Gastrocnemius medialis (tissue), 4 donors: ENCODE data around the gene KCNIP4. TPM values are rescaled to one million over a fixed set of nuclear protein-coding genes. Genes with fewer than 3 reads are reported as not detected.

ENCODE experiments used
- ATAC-seq, 2 donors: fragments of 150-250 bp; one replicate each; pipeline ENCODE4 v1.9.1; 2016
- DNase-seq, 2 donors: peaks; one replicate each; pipeline ENCODE4 v3.0.0-alpha.2; 2019
- H3K27ac ChIP-seq, 4 donors: fragments of 200-600 bp; sonication (generic); 1 replicate in 1 of 4; 2 replicates in 3 of 4; pipeline ENCODE4 v1.5.1; 2016 to 2018; ENCODE audit warnings: mild to moderate bottlenecking in 2 of 4, moderate library complexity in 1 of 4
- H3K27me3 ChIP-seq, 3 donors: fragments of 200-600 bp; sonication (generic) in 2 of 3; 1 replicate in 1 of 3; 2 replicates in 2 of 3; pipeline versions ENCODE4 v1.5.1 to v1.6.0; 2016 to 2019; ENCODE audit warnings: mild to moderate bottlenecking in 1 of 3, moderate library complexity in 1 of 3
- H3K36me3 ChIP-seq, 2 donors: fragments of 200-600 bp; sonication (generic) in 1 of 2; one replicate each; pipeline ENCODE4 v1.5.1; 2017 to 2018
- H3K4me1 ChIP-seq, 2 donors: fragments of 200-600 bp; sonication (generic) in 1 of 2; one replicate each; pipeline ENCODE4 v1.5.1; 2016 to 2017; ENCODE audit warnings: mild to moderate bottlenecking in 2 of 2
- H3K4me3 ChIP-seq, 4 donors: fragments of 200-600 bp; sonication (generic) in 3 of 4; 1 replicate in 1 of 4; 2 replicates in 3 of 4; pipeline ENCODE4 v1.5.1; 2016 to 2019; ENCODE audit warnings: mild to moderate bottlenecking in 2 of 4
- H3K9me3 ChIP-seq, 3 donors: fragments of 200-600 bp; sonication (generic) in 2 of 3; 1 replicate in 1 of 3; 2 replicates in 2 of 3; pipeline ENCODE4 v1.5.1; 2016 to 2019
- CTCF ChIP-seq, 5 experiments: fragments of 450-650 bp in 3 of 5; fragments of 200-600 bp in 2 of 5; sonication (generic) in 2 of 5; IDR thresholded peaks in 4 of 5; conservative IDR thresholded peaks in 1 of 5; 1 replicate in 4 of 5; 2 replicates in 1 of 5; pipeline ENCODE4 v1.5.1; 2016 to 2019; ENCODE audit warnings: antibody characterized with exemption in 5 of 5, mild to moderate bottlenecking in 3 of 5, moderate library complexity in 3 of 5
- POLR2A ChIP-seq, 2 donors: fragments of 450-650 bp; IDR thresholded peaks; one replicate each; pipeline ENCODE4 v1.6.1; 2017; ENCODE audit warnings: antibody characterized with exemption in 2 of 2, mild to moderate bottlenecking in 2 of 2, moderate library complexity in 2 of 2
- in situ Hi-C, 4 donors: fragments of 200-750 bp; cut with MboI; loops; one replicate each; pipeline versions ENCODE4 v1.15.0 to v1.8.0; 2017; ENCODE audit warnings: low sequenced_read_pairs in 4 of 4
- intact Hi-C: fragments of 100-400 bp; cut with DNase I; formaldehyde crosslinking; loops from one replicate; pipeline ENCODE4 v1.15.1; 2023; ENCODE audit warnings: low total_unique reads
- total RNA-seq, 4 donors: library from RNA; depleted of rRNA; stranded (reverse); fragments of >200 nt; gene quantifications; one replicate each; pipeline versions ENCODE4 v1.1.0 to v1.2.3, GENCODE V29; 2016

Gene KCNIP4
- total RNA-seq, 4 donors from 2014 or later: not detected

DNA sequence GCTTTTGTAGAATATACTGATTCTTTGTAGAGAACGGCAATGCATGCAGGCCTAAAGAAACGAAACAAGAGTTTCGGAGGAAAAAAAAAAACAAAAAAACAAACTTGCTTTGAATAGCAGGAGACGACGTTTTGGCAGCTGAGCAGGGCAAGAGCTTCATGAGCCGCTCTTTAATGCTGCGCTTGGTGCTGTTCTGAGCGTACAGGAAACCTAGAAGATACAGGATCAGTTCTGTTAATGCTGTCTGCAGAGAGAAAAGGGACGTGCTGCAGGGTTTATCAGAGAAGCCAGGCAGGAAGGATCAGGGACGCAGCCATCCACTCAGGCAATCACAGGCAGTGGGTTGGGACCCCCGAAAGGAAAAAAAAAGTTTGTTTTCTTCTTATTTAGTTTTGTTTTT lies 1066.1 kb downstream of the KCNIP4 start:
- no peak for TF ChIP-seq CTCF (IDR thresholded peaks at IDR 0.05 in 4 of 5, conservative IDR thresholded peaks at IDR 0.05 in 1 of 5)
- no peak for TF ChIP-seq POLR2A (IDR thresholded peaks at IDR 0.05)
- Histone ChIP-seq H3K27ac (no peak overlapping the region), H3K4me3 (no peak overlapping the region), H3K9me3 (no peaks in the 10 kb centered on the region), H3K27me3 (no peaks in the 10 kb centered on the region), H3K36me3 (no peaks in the 10 kb centered on the region), H3K4me1 (no peaks in the 10 kb centered on the region)
- ATAC-seq (no peak), DNase-seq (no peak)
- in situ Hi-C loops: no loop called here
- intact Hi-C loops: no loop called here

- intact Hi-C loops: no loop called here
- no peaks in the 10 kb centered on the region for H3K27me3 ChIP-seq
- no peak for ATAC-seq
These were observed 1066.9 kb downstream of the KCNIP4 start for GRCh38 chr4:20881658-20882057.

DNA sequence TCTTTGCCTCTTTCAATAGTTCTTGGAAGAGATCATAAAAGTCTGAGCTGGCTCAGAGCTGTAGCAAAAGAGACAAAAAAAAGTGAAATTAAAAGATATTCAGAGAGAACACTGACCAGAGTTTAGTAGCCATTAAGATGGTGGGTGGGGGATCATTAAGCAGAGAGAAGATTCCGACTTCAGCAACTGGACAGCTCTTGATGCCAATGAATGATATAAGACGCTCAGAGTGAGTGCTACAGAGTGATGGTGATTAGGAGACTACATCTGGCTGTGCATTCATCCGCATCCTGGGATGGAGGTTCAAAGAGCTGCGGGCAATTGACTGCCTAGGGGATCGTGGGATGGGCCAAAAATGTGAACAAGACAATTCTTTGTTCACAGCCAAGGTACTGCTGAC lies 1069.8 kb downstream of the KCNIP4 start:
- DNase-seq (no peak), ATAC-seq (no peak)
- intact Hi-C loops (no loop called here), in situ Hi-C loops (no loop called here)
- H3K36me3 ChIP-seq: no peaks in the 10 kb centered on the region
- H3K27ac ChIP-seq: no peak overlapping the region
- no peaks in the 10 kb centered on the region for H3K4me1 ChIP-seq
- TF ChIP-seq POLR2A (IDR thresholded peaks at IDR 0.05) (no peak), CTCF (IDR thresholded peaks at IDR 0.05 in 4 of 5, conservative IDR thresholded peaks at IDR 0.05 in 1 of 5) (no peak)
- H3K4me3 ChIP-seq: no peak overlapping the region
- no peaks in the 10 kb centered on the region for H3K9me3 ChIP-seq
- H3K27me3 ChIP-seq: no peaks in the 10 kb centered on the region

More at GRCh38 chr4:20881658-20882057, 1066.9 kb downstream of the KCNIP4 start:
- in situ Hi-C loops: no loop called here
- H3K27ac ChIP-seq: no peak overlapping the region
- H3K4me3 ChIP-seq: no peak overlapping the region
- no peak for DNase-seq
- H3K36me3 ChIP-seq: no peaks in the 10 kb centered on the region
- H3K9me3 ChIP-seq: no peaks in the 10 kb centered on the region
- no peaks in the 10 kb centered on the region for H3K4me1 ChIP-seq
- TF ChIP-seq POLR2A (IDR thresholded peaks at IDR 0.05) (no peak), CTCF (IDR thresholded peaks at IDR 0.05 in 4 of 5, conservative IDR thresholded peaks at IDR 0.05 in 1 of 5) (no peak)

DNA sequence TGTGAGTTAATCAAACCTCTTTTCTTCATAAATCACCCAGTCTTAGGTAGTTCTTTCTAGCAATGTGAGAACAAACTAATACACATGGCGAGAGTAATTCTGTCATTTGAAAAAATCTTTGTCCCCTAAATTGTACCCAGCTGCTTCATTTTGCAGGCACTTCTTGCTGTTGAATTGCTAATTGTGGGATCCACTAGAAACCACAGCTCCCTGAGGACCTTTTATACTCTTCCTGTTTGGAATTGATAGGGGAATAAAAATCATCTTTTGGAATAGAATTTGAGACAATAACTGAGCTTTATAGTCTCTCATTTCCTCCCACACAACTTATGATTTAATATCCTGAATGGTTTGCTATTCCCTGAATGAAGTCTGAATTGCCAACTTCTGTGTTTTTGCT lies 1078.1 kb downstream of the KCNIP4 start:
- no peak overlapping the region for H3K4me3 ChIP-seq
- in situ Hi-C loops (no loop called here), intact Hi-C loops (no loop called here)
- DNase-seq (no peak), ATAC-seq (no peak)
- H3K4me1 ChIP-seq: no peaks in the 10 kb centered on the region
- no peaks in the 10 kb centered on the region for H3K9me3 ChIP-seq
- TF ChIP-seq CTCF (IDR thresholded peaks at IDR 0.05 in 4 of 5, conservative IDR thresholded peaks at IDR 0.05 in 1 of 5) (no peak), POLR2A (IDR thresholded peaks at IDR 0.05) (no peak)
- H3K27ac ChIP-seq: no peak overlapping the region
- H3K36me3 ChIP-seq: no peaks in the 10 kb centered on the region
- no peaks in the 10 kb centered on the region for H3K27me3 ChIP-seq

GRCh38 chr4:20868108-20868507 lies 1080.5 kb downstream of the KCNIP4 start:
- Histone ChIP-seq H3K27me3 (no peaks in the 10 kb centered on the region), H3K27ac (no peak overlapping the region), H3K4me3 (no peak overlapping the region), H3K36me3 (no peaks in the 10 kb centered on the region), H3K9me3 (no peaks in the 10 kb centered on the region), H3K4me1 (no peaks in the 10 kb centered on the region)
- no peak for ATAC-seq
- no peak for DNase-seq
- in situ Hi-C loops: no loop called here
- TF ChIP-seq POLR2A (IDR thresholded peaks at IDR 0.05) (no peak), CTCF (IDR thresholded peaks at IDR 0.05 in 4 of 5, conservative IDR thresholded peaks at IDR 0.05 in 1 of 5) (no peak)
- intact Hi-C loops: no loop called here
